ENCODE results near the gene TMIGD3.

TMIGD3 gene

GRCh38 chr1:111446546-111446945 is 56.9 kb downstream of the TMIGD3 start:
- DNase-seq, result no peak

DNA sequence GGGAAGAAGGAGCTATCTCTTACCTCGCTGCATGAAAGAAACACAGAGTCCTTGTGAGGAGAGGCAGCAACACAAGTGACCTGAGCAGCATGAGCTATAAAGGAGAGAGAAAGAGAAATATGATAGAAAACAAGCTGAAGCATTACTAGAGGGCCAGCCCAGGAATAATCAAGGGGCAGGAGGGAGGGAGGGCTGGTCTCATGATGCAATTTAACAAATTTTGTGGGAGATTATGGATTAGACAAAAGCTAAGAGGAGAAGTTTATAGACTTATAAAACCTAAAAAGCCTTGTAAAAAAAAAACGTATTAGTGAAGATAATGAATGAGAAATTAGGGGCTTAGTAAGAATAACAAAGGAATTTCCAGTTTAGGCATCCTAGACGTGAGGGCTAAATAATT is 59.4 kb downstream of the TMIGD3 start:
- no peak for DNase-seq

DNA sequence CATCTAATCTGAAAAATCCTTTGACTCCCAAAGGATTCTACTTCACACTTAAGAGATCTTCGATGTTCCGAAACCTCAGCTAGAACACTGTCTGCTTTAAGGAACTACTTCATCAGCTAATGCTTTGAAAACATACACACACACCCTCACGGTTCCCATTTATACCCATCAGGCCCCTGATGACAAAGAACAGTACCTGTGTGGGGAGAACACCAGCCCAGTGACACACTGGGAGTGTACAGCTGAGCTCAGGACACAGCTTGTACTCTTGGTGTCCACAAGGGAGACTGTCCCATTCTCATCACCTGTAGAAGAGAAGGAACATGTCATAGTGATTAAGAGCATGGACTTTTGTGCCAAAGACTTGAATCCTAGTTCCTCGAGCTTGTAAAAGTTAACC is 61.0 kb downstream of the TMIGD3 start:
- no peak for DNase-seq

- DNase-seq, result no peak
Observed at GRCh38 chr1:111441573-111442192, 61.8 kb downstream of the TMIGD3 start.

- no peak for DNase-seq
Observed at GRCh38 chr1:111439461-111440351, 63.7 kb downstream of the TMIGD3 start.

GRCh38 chr1:111436726-111437125 is 66.7 kb downstream of the TMIGD3 start:
- no peak for DNase-seq

All from NCI-H748 treated with DMSO at 0.1 percent for 48 hours (cell line).